ENCODE data around the gene CWC27.

DNA sequence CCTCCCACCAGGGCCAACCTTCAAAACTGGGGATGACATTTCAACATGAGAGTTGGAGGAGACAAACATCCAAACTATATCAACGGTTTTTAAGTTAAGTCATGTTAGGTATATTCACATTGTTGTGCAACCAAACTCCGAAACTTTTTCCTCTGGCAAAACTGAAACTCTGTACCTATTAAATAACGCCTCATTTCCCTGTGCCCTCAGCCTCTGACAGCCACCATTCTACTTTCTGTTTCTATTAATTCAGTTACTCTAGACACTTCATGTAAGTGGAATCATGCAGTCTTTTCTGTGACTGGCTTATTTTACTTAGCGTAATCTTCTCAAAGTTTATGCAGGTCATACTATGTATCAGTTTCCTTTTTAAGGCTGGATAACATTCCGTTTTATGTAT lies 85.0 kb downstream of the CWC27 start:
- TF ChIP-seq, protein P1, sequence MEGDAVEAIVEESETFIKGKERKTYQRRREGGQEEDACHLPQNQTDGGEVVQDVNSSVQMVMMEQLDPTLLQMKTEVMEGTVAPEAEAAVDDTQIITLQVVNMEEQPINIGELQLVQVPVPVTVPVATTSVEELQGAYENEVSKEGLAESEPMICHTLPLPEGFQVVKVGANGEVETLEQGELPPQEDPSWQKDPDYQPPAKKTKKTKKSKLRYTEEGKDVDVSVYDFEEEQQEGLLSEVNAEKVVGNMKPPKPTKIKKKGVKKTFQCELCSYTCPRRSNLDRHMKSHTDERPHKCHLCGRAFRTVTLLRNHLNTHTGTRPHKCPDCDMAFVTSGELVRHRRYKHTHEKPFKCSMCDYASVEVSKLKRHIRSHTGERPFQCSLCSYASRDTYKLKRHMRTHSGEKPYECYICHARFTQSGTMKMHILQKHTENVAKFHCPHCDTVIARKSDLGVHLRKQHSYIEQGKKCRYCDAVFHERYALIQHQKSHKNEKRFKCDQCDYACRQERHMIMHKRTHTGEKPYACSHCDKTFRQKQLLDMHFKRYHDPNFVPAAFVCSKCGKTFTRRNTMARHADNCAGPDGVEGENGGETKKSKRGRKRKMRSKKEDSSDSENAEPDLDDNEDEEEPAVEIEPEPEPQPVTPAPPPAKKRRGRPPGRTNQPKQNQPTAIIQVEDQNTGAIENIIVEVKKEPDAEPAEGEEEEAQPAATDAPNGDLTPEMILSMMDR (IDR thresholded peaks at IDR 0.05), result no peak
- no peak for TF ChIP-seq SMC3 (IDR thresholded peaks at IDR 0.05; ENCODE audit: low read depth, low read length)
- TF ChIP-seq, protein P2, sequence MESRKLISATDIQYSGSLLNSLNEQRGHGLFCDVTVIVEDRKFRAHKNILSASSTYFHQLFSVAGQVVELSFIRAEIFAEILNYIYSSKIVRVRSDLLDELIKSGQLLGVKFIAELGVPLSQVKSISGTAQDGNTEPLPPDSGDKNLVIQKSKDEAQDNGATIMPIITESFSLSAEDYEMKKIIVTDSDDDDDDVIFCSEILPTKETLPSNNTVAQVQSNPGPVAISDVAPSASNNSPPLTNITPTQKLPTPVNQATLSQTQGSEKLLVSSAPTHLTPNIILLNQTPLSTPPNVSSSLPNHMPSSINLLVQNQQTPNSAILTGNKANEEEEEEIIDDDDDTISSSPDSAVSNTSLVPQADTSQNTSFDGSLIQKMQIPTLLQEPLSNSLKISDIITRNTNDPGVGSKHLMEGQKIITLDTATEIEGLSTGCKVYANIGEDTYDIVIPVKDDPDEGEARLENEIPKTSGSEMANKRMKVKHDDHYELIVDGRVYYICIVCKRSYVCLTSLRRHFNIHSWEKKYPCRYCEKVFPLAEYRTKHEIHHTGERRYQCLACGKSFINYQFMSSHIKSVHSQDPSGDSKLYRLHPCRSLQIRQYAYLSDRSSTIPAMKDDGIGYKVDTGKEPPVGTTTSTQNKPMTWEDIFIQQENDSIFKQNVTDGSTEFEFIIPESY (IDR thresholded peaks at IDR 0.05; ENCODE audit: borderline replicate concordance, low read depth), result no peak

All from SK-N-SH (cell line).